ENCODE measurements around the gene TRPV5. TPM values are rescaled to one million over a fixed set of nuclear protein-coding genes. Genes with fewer than 3 reads are reported as not detected.

TRPV5 gene
- total and polyA plus RNA-seq, 2 of the 4 experiments (the other 2 are of a cell fraction): not detected

- DNase-seq (no peak), ATAC-seq (ENCODE audit: low read depth) (no peak)
- Histone ChIP-seq H3K4ac (ENCODE audit: low read depth, low read length) (no peak overlapping the region), H4K8ac (ENCODE audit: low read depth in 2 of 2, low read length in 2 of 2) (no peak overlapping the region), H4K91ac (ENCODE audit: insufficient read depth, low read depth, low read length) (no peak overlapping the region), H4K5ac (ENCODE audit: low read depth, low read length) (no peak overlapping the region), H2BK15ac (ENCODE audit: low read depth, low read length) (no peak overlapping the region), H2BK120ac (ENCODE audit: low read depth, low read length) (no peak overlapping the region), H3K27me3 (ENCODE audit: control insufficient read depth, insufficient read depth, low read length) (no peaks in the 10 kb centered on the region), H3K14ac (replicated peaks; ENCODE audit: low read depth, low read length) (no peak overlapping the region), H2BK20ac (ENCODE audit: low read depth, low read length) (no peak overlapping the region), H3K56ac (ENCODE audit: extremely low read depth, insufficient read depth, low read length) (no peak overlapping the region), H2AFZ (replicated peaks; ENCODE audit: low read length, poor library complexity) (no peak overlapping the region), H3K9ac (ENCODE audit: low read depth, low read length) (no peak overlapping the region), H3K23ac (ENCODE audit: low read depth, low read length) (no peak overlapping the region), H3K18ac (ENCODE audit: low read depth, low read length) (no peak overlapping the region), H3K36me3 (ENCODE audit: control insufficient read depth, insufficient read depth, low read length) (no peaks in the 10 kb centered on the region), H3K79me1 (ENCODE audit: low read depth in 1 of 2, low read length in 2 of 2) (no peaks in the 10 kb centered on the region), H3K27ac (ENCODE audit: insufficient read depth, low read length) (no peak overlapping the region), H3K4me2 (ENCODE audit: low read depth, low read length) (no peak overlapping the region), H3K4me1 (ENCODE audit: control insufficient read depth, insufficient read depth, low read length) (no peaks in the 10 kb centered on the region), H4K20me1 (ENCODE audit: insufficient read depth, low read length) (no peaks in the 10 kb centered on the region), H3K9me3 (ENCODE audit: control insufficient read depth, insufficient read depth, low read length) (no peaks in the 10 kb centered on the region), H3K9me1 (ENCODE audit: insufficient read depth, low read length) (no peaks in the 10 kb centered on the region), H2BK5ac (ENCODE audit: low read depth, low read length, poor library complexity, severe bottlenecking) (no peak overlapping the region), H3K4me3 (ENCODE audit: insufficient read depth, low read depth, low read length) (no peak overlapping the region), H2AK9ac (replicated peaks; ENCODE audit: low read depth, low read length, poor library complexity) (no peak overlapping the region), H2AK5ac (ENCODE audit: low read depth, low read length) (no peak overlapping the region)
- ChIA-PET CTCF (no interaction called here), POLR2A (ENCODE audit: unreplicated experiment) (no interaction called here)
- in situ Hi-C loops (cut with MboI; ENCODE audit: low sequenced_read_pairs): no loop called here
- BruUV-seq (replicated peaks): no TSS peak
- intact Hi-C loops (cut with micrococcal nuclease): no loop called here
- no peak for TF ChIP-seq RCOR1 (IDR thresholded peaks at IDR 0.05; ENCODE audit: insufficient replicate concordance, low read length)
- dilution Hi-C loops (cut with HindIII; ENCODE audit: low sequenced_read_pairs, unreplicated experiment): no loop called here
- WGBS, 2 experiments (ENCODE audit: extremely low coverage in 2 of 2, insufficient read length in 1 of 2): 91% methylated on average over 8 of the region's 31 CpGs; no CpG with 5 or more reads in 1 of the 2 experiments
Measured at GRCh38 chr7:142868188-142868985, 65.2 kb downstream of the TRPV5 start.
